BE2C (cell line): ENCODE measurements around the gene TSPAN9.

Experiments
- DNase-seq: peaks from one replicate; pipeline ENCODE4 v3.0.0-alpha.2; 2020
- H3K27me3 ChIP-seq: fragments of 250-450 bp; sonication (Bioruptor Pico); 2 replicates; pipeline ENCODE4 v1.5.1; 2020; ENCODE audit warnings: mild to moderate bottlenecking
- H3K36me3 ChIP-seq: fragments of 250-450 bp; sonication (Bioruptor Pico); 2 replicates; pipeline ENCODE4 v1.5.1; 2020; ENCODE audit warnings: mild to moderate bottlenecking
- H3K4me1 ChIP-seq: fragments of 250-450 bp; sonication (Bioruptor Pico); 2 replicates; pipeline ENCODE4 v1.5.1; 2020
- H3K4me3 ChIP-seq: 2 replicates; pipeline ENCODE4 v1.5.1; 2011; ENCODE audit warnings: low read depth, low read length
- H3K9me3 ChIP-seq: fragments of 250-450 bp; sonication (Bioruptor Pico); 2 replicates; pipeline ENCODE4 v1.5.1; 2020
- CTCF ChIP-seq: IDR thresholded peaks from 2 replicates; pipeline ENCODE4 v1.5.1; 2012; ENCODE audit warnings: mild to moderate bottlenecking, low read depth, low read length

Gene TSPAN9

GRCh38 chr12:3193755-3194154, 116.6 kb downstream of the TSPAN9 start:
- DNase-seq: no peak
- Histone ChIP-seq H3K27me3 (no peaks in the 10 kb centered on the region), H3K4me3 (no peak overlapping the region), H3K9me3 (no peaks in the 10 kb centered on the region), H3K36me3 (no peaks in the 10 kb centered on the region), H3K4me1 (peaks cover 12% of the 10 kb centered on the region)
- no peak for TF ChIP-seq CTCF

GRCh38 chr12:3195337-3195736, 118.2 kb downstream of the TSPAN9 start:
- H3K9me3 ChIP-seq: no peaks in the 10 kb centered on the region
- H3K27me3 ChIP-seq: peaks cover 3% of the 10 kb centered on the region; the same call in 1 of the 2 replicates
- DNase-seq: no peak
- H3K36me3 ChIP-seq: no peaks in the 10 kb centered on the region
- H3K4me3 ChIP-seq: no peak overlapping the region
- H3K4me1 ChIP-seq: peaks cover under 1% of the 10 kb centered on the region
- no peak for TF ChIP-seq CTCF

GRCh38 chr12:3195859-3196483, 118.8 kb downstream of the TSPAN9 start:
- Histone ChIP-seq H3K9me3 (no peaks in the 10 kb centered on the region), H3K4me3 (no peak overlapping the region), H3K36me3 (no peaks in the 10 kb centered on the region), H3K4me1 (no peaks in the 10 kb centered on the region; the same call in 1 of the 2 replicates), H3K27me3 (peaks cover 7% of the 10 kb centered on the region; the same call in 1 of the 2 replicates)
- no peak for TF ChIP-seq CTCF
- DNase-seq: no peak

GRCh38 chr12:3196488-3196887, 119.3 kb downstream of the TSPAN9 start:
- Histone ChIP-seq H3K4me1 (no peaks in the 10 kb centered on the region; the same call in 1 of the 2 replicates), H3K27me3 (peaks cover 7% of the 10 kb centered on the region), H3K4me3 (no peak overlapping the region), H3K36me3 (no peaks in the 10 kb centered on the region), H3K9me3 (no peaks in the 10 kb centered on the region)
- no peak for DNase-seq
- TF ChIP-seq CTCF: no peak

GRCh38 chr12:3197131-3197818, 120.1 kb downstream of the TSPAN9 start:
- no peak for DNase-seq
- Histone ChIP-seq H3K36me3 (no peaks in the 10 kb centered on the region), H3K4me1 (no peaks in the 10 kb centered on the region; the same call in none of the 2 replicates), H3K27me3 (peaks cover 7% of the 10 kb centered on the region), H3K9me3 (no peaks in the 10 kb centered on the region), H3K4me3 (no peak overlapping the region)
- TF ChIP-seq CTCF: no peak

GRCh38 chr12:3199551-3200031, 122.4 kb downstream of the TSPAN9 start:
- Histone ChIP-seq H3K4me1 (peaks cover 16% of the 10 kb centered on the region), H3K9me3 (no peaks in the 10 kb centered on the region), H3K36me3 (no peaks in the 10 kb centered on the region), H3K27me3 (peaks cover 7% of the 10 kb centered on the region), H3K4me3 (peak overlapping the region; percentile 80)
- no peak for TF ChIP-seq CTCF
- peak; percentile 53 for DNase-seq
